Esophagus squamous epithelium (tissue), 5 donors: ENCODE measurements around the gene BZW2. TPM values are rescaled to one million over a fixed set of nuclear protein-coding genes. Genes with fewer than 3 reads are reported as not detected.

Source experiments
- DNase-seq: peaks from one replicate; lab custom pipeline; 2025; lab: John Stamatoyannopoulos, UW
- H3K27ac ChIP-seq, 4 donors: fragments of 200-600 bp; sonication (generic); one replicate each; pipeline ENCODE4 v1.5.1; 2016 to 2019; ENCODE audit warnings: mild to moderate bottlenecking in 1 of 4
- H3K27me3 ChIP-seq, 4 donors: fragments of 200-600 bp; sonication (generic); 1 replicate in 3 of 4; 2 replicates in 1 of 4; pipeline versions ENCODE4 v1.5.1 to v1.6.0; 2017 to 2021; ENCODE audit warnings: antibody characterized with exemption in 1 of 4
- H3K36me3 ChIP-seq, 3 donors: fragments of 200-600 bp; sonication (generic); one replicate each; pipeline ENCODE4 v1.5.1; 2016 to 2019
- H3K4me1 ChIP-seq, 3 donors: fragments of 200-600 bp; sonication (generic); one replicate each; pipeline ENCODE4 v1.5.1; 2017 to 2019
- H3K4me3 ChIP-seq, 4 donors: fragments of 200-600 bp; sonication (generic); 1 replicate in 3 of 4; 2 replicates in 1 of 4; pipeline ENCODE4 v1.5.1; 2016 to 2019; ENCODE audit warnings: mild to moderate bottlenecking in 2 of 4, moderate library complexity in 1 of 4
- H3K9me3 ChIP-seq, 3 donors: fragments of 200-600 bp; sonication (generic); one replicate each; pipeline ENCODE4 v1.5.1; 2016 to 2019
- POLR2A ChIP-seq, 4 donors: fragments of 450-650 bp; IDR thresholded peaks; one replicate each; pipeline ENCODE4 v1.6.1; 2017; ENCODE audit warnings: antibody characterized with exemption in 4 of 4, mild to moderate bottlenecking in 4 of 4, moderate library complexity in 3 of 4
- WGBS, 2 donors: methylation state at CpG; one replicate each; pipeline ENCODE4 v1.1.5; 2018; 5-methylcytosine and 5-hydroxymethylcytosine counted together
- intact Hi-C: fragments of 100-400 bp; cut with DNase I; formaldehyde crosslinking; loops from one replicate; pipeline ENCODE4 v1.15.0; 2022
- total RNA-seq, 4 donors: library from RNA; depleted of rRNA; stranded (reverse); fragments of >200 nt; gene quantifications; one replicate each; pipeline ENCODE4 v1.1.0, GENCODE V29; 2016
- TF ChIP-seq, protein P1 (sequence below), 6 experiments: fragments of 450-650 bp in 4 of 6; fragments of 200-600 bp in 2 of 6; sonication (generic) in 2 of 6; IDR thresholded peaks; one replicate each; pipeline ENCODE4 v1.5.1; 2016 to 2019; ENCODE audit warnings: antibody characterized with exemption in 6 of 6, mild to moderate bottlenecking in 4 of 6, moderate library complexity in 4 of 6
- donor health status: DM: yes; HTN: yes; CAD: no.

Gene BZW2
- total RNA-seq, 4 donors from 2014 or later = 38.2 to 79.5 (median 69.6) TPM

DNA sequence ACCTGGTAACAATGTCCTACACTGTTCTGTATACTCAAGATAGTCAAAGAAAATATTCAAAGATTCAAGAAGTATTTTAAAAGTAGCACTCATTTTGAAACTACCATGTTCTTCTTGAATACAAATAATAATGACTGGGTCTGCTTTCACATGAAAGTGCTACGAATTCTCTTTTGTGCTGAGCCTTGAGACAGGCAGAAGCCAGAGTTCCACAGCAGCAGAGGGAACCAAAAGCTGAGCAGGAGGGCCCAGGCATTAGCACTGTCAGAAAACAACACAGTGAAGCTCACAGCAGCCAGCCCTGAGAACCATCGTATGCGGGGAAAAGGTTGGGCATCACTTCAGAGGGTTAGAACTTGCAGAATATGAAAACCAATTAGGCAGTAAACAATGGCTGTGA is 39.3 kb upstream of the BZW2 start:
- DNase-seq = no peak
- no peaks in the 10 kb centered on the region for H3K27me3 ChIP-seq
- no peak overlapping the region for H3K27ac ChIP-seq
- H3K9me3 ChIP-seq = no peaks in the 10 kb centered on the region
- H3K4me1 ChIP-seq = no peaks in the 10 kb centered on the region
- no peak overlapping the region for H3K4me3 ChIP-seq
- intact Hi-C loops = no loop called here
- no peak for TF ChIP-seq POLR2A (IDR thresholded peaks at IDR 0.05)
- TF ChIP-seq, protein P1, sequence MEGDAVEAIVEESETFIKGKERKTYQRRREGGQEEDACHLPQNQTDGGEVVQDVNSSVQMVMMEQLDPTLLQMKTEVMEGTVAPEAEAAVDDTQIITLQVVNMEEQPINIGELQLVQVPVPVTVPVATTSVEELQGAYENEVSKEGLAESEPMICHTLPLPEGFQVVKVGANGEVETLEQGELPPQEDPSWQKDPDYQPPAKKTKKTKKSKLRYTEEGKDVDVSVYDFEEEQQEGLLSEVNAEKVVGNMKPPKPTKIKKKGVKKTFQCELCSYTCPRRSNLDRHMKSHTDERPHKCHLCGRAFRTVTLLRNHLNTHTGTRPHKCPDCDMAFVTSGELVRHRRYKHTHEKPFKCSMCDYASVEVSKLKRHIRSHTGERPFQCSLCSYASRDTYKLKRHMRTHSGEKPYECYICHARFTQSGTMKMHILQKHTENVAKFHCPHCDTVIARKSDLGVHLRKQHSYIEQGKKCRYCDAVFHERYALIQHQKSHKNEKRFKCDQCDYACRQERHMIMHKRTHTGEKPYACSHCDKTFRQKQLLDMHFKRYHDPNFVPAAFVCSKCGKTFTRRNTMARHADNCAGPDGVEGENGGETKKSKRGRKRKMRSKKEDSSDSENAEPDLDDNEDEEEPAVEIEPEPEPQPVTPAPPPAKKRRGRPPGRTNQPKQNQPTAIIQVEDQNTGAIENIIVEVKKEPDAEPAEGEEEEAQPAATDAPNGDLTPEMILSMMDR (IDR thresholded peaks at IDR 0.05) = no peak
- 63 to 80% methylated on average over 3 of the region's 3 CpGs for WGBS, 2 donors
- H3K36me3 ChIP-seq = peaks cover 0 to 89% (median 5%) of the 10 kb centered on the region in 3 donors

- Histone ChIP-seq H3K4me1 (no peaks in the 10 kb centered on the region), H3K27me3 (no peaks in the 10 kb centered on the region), H3K27ac (no peak overlapping the region), H3K9me3 (no peaks in the 10 kb centered on the region), H3K36me3 (peaks cover 0 to 83% (median 5%) of the 10 kb centered on the region in 3 donors), H3K4me3 (no peak overlapping the region)
- 81 to 87% methylated on average over 4 of the region's 4 CpGs for WGBS, 2 donors
- no peak for TF ChIP-seq POLR2A (IDR thresholded peaks at IDR 0.05)
- TF ChIP-seq, protein P1 (IDR thresholded peaks at IDR 0.05) = no peak
- no peak for DNase-seq
- intact Hi-C loops = no loop called here
Measured at GRCh38 chr7:16609842-16610450, 36.0 kb upstream of the BZW2 start.

DNA sequence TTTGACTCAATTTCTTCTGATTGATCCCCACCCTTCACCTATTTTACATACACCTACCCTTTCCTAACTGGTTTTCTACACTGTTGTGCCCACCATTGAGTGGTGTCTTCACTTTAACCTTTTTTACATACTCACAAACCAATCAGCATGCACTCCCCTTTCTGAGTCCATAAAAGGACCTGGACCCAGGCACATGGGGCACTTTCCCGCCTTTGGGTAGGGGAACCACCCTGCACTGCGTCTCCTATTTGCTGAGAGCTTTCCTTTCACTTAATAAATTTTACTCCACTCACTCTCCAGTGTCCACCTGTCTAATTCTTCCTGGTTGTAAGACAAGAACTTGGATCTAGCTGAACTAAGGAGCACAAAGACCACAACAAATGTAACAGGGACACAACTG is 34.3 kb upstream of the BZW2 start:
- Histone ChIP-seq H3K9me3 (no peaks in the 10 kb centered on the region), H3K4me1 (no peaks in the 10 kb centered on the region), H3K4me3 (no peak overlapping the region), H3K27ac (no peak overlapping the region), H3K36me3 (peaks cover 0 to 85% (median 9%) of the 10 kb centered on the region in 3 donors), H3K27me3 (no peaks in the 10 kb centered on the region)
- no peak for TF ChIP-seq POLR2A (IDR thresholded peaks at IDR 0.05)
- TF ChIP-seq, protein P1 (IDR thresholded peaks at IDR 0.05) = no peak
- WGBS, 2 donors = 54 to 90% methylated on average over 2 of the region's 2 CpGs
- no peak for DNase-seq
- intact Hi-C loops = no loop called here

- H3K36me3 ChIP-seq = peaks cover 0 to 87% (median 10%) of the 10 kb centered on the region in 3 donors
Measured at GRCh38 chr7:16615228-16615627, 30.8 kb upstream of the BZW2 start.

GRCh38 chr7:16616122-16616521 is 29.9 kb upstream of the BZW2 start:
- DNase-seq = no peak
- Histone ChIP-seq H3K9me3 (no peaks in the 10 kb centered on the region), H3K27me3 (no peaks in the 10 kb centered on the region), H3K36me3 (peaks cover 0 to 91% (median 10%) of the 10 kb centered on the region in 3 donors), H3K27ac (no peak overlapping the region), H3K4me3 (no peak overlapping the region), H3K4me1 (no peaks in the 10 kb centered on the region)
- WGBS, 2 donors = 49 to 61% methylated on average over 3 to 4 of the region's 4 CpGs
- TF ChIP-seq POLR2A (IDR thresholded peaks at IDR 0.05) = no peak
- TF ChIP-seq, protein P1 (IDR thresholded peaks at IDR 0.05) = no peak
- intact Hi-C loops = no loop called here

More at GRCh38 chr7:16615228-16615627, 30.8 kb upstream of the BZW2 start:
- H3K4me3 ChIP-seq = no peak overlapping the region
- intact Hi-C loops = no loop called here
- H3K27ac ChIP-seq = no peak overlapping the region
- DNase-seq = no peak
- 72 to 81% methylated on average over 5 of the region's 5 CpGs for WGBS, 2 donors
- no peaks in the 10 kb centered on the region for H3K9me3 ChIP-seq
- TF ChIP-seq, protein P1 (IDR thresholded peaks at IDR 0.05) = no peak
- TF ChIP-seq POLR2A (IDR thresholded peaks at IDR 0.05) = no peak
- H3K4me1 ChIP-seq = no peaks in the 10 kb centered on the region
- H3K27me3 ChIP-seq = no peaks in the 10 kb centered on the region
